Measurements from ENCODE around the gene ATG16L2.

GRCh38 chr11:72802822-72803221 is 11.4 kb upstream of the ATG16L2 start:
- TF ChIP-seq CTCF (IDR thresholded peaks at IDR 0.05): no peak
- no peak for TF ChIP-seq ZFX (IDR thresholded peaks at IDR 0.05; ENCODE audit: borderline replicate concordance)

Data from 22Rv1 (cell line).